GM23338 (cell line): ENCODE results near the gene GNB3. TPM values are rescaled to one million over a fixed set of nuclear protein-coding genes. Genes with fewer than 3 reads are reported as not detected.

Source experiments
- ATAC-seq: fragments of 200-7000 bp; cut with Tn5 transposase; 3 replicates; pipeline ENCODE4 v1.9.1; 2020
- DNase-seq: peaks from one replicate; pipeline ENCODE4 v3.0.0-alpha.2; 2015; ENCODE audit warnings: low spot score
- H2AFZ ChIP-seq: fragments of 200-600 bp; sonication (generic); 2 replicates; pipeline ENCODE4 v1.8.0; 2016; ENCODE audit warnings: antibody characterized with exemption, mild to moderate bottlenecking, moderate library complexity
- H3F3A ChIP-seq: fragments of 200-600 bp; sonication (generic); replicated peaks from 2 replicates; pipeline ENCODE4 v1.8.0; 2017; ENCODE audit warnings: antibody characterized with exemption, mixed run types, low read depth
- H3K27ac ChIP-seq: fragments of 200-600 bp; sonication (generic); 2 replicates; pipeline ENCODE4 v1.6.1; 2016; ENCODE audit warnings: low read depth
- H3K27me3 ChIP-seq: fragments of 200-600 bp; sonication (generic); 2 replicates; pipeline ENCODE4 v1.8.0; 2016; ENCODE audit warnings: mild to moderate bottlenecking, mixed run types, moderate library complexity; ENCODE audit not compliant: insufficient read depth
- H3K36me3 ChIP-seq: fragments of 200-600 bp; sonication (generic); 2 replicates; pipeline ENCODE4 v1.8.0; 2016; ENCODE audit warnings: mild to moderate bottlenecking; ENCODE audit not compliant: insufficient read depth
- H3K4me1 ChIP-seq: fragments of 200-600 bp; sonication (generic); 2 replicates; pipeline ENCODE4 v1.8.0; 2016; ENCODE audit warnings: mild to moderate bottlenecking, moderate library complexity; ENCODE audit not compliant: insufficient read depth
- H3K4me2 ChIP-seq: fragments of 200-600 bp; sonication (generic); 2 replicates; pipeline ENCODE4 v1.7.1; 2017; ENCODE audit warnings: mixed run types
- H3K4me3 ChIP-seq: fragments of 200-600 bp; sonication (generic); 2 replicates; pipeline ENCODE4 v1.6.1; 2016; ENCODE audit warnings: mixed run types
- H3K79me2 ChIP-seq: fragments of 200-600 bp; sonication (generic); replicated peaks from 2 replicates; pipeline ENCODE4 v1.8.0; 2017; ENCODE audit warnings: mild to moderate bottlenecking; ENCODE audit not compliant: insufficient read depth
- H3K9me2 ChIP-seq: fragments of 200-600 bp; sonication (generic); 2 replicates; pipeline ENCODE4 v1.8.0; 2017; ENCODE audit not compliant: insufficient read depth
- H4K20me1 ChIP-seq: fragments of 200-600 bp; sonication (generic); replicated peaks from 2 replicates; pipeline ENCODE4 v1.8.0; 2017; ENCODE audit warnings: mild to moderate bottlenecking; ENCODE audit not compliant: insufficient read depth
- H3K27ac Mint-ChIP-seq: 2 replicates; pipeline ENCODE4 v1.8.0; 2020; ENCODE audit warnings: inconsistent platforms, mild to moderate bottlenecking, moderate library complexity, mixed read lengths
- H3K27me3 Mint-ChIP-seq: 3 replicates; pipeline ENCODE4 v1.8.0; 2022; ENCODE audit warnings: low read depth, mild to moderate bottlenecking, moderate library complexity, mixed read lengths, inconsistent platforms; ENCODE audit not compliant: insufficient read depth, poor library complexity
- H3K36me3 Mint-ChIP-seq: 3 replicates; pipeline ENCODE4 v1.8.0; 2021; ENCODE audit warnings: low read depth, mild to moderate bottlenecking, inconsistent platforms, moderate library complexity, mixed read lengths
- H3K4me1 Mint-ChIP-seq: 3 replicates; pipeline ENCODE4 v1.8.0; 2020; ENCODE audit warnings: mild to moderate bottlenecking, inconsistent platforms, mixed read lengths
- H3K4me3 Mint-ChIP-seq: 3 replicates; pipeline ENCODE4 v1.8.0; 2021; ENCODE audit warnings: moderate library complexity, mild to moderate bottlenecking, inconsistent platforms, mixed read lengths
- H3K9me3 Mint-ChIP-seq: 3 replicates; pipeline ENCODE4 v1.8.0; 2020; ENCODE audit warnings: moderate library complexity, mild to moderate bottlenecking, inconsistent platforms, mixed read lengths
- CREB1 ChIP-seq: fragments of 250-450 bp; sonication (Bioruptor Pico); IDR thresholded peaks from 2 replicates; pipeline ENCODE4 v1.5.0; 2020; ENCODE audit warnings: low read depth, mild to moderate bottlenecking, moderate library complexity
- ETS1 ChIP-seq: IDR thresholded peaks from 2 replicates; pipeline ENCODE4 v1.6.1; 2016; ENCODE audit warnings: antibody characterized with exemption
- EZH2 ChIP-seq: fragments of 200-600 bp; sonication (generic); IDR thresholded peaks from one replicate; pipeline ENCODE4 v1.8.0; 2017; ENCODE audit warnings: antibody characterized with exemption, mild to moderate bottlenecking, low read depth; ENCODE audit not compliant: unreplicated experiment
- EZH2phosphoT487 ChIP-seq: fragments of 200-600 bp; sonication (generic); IDR thresholded peaks from one replicate; pipeline ENCODE4 v1.8.1; 2018; ENCODE audit warnings: antibody characterized with exemption; ENCODE audit not compliant: unreplicated experiment
- NANOG ChIP-seq: IDR thresholded peaks from 2 replicates; pipeline ENCODE4 v1.6.1; 2016; ENCODE audit warnings: antibody characterized with exemption, borderline replicate concordance
- POLR2AphosphoS5 ChIP-seq: IDR thresholded peaks from 2 replicates; pipeline ENCODE4 v1.6.1; 2016; ENCODE audit warnings: antibody characterized with exemption, low read depth
- REST ChIP-seq: IDR thresholded peaks from one replicate; pipeline ENCODE4 v1.6.1; 2018; ENCODE audit warnings: antibody characterized with exemption; ENCODE audit not compliant: unreplicated experiment
- ZNF114 ChIP-seq: fragments of 250-450 bp; sonication (Bioruptor Pico); IDR thresholded peaks from 2 replicates; pipeline ENCODE4 v1.5.0; 2020; ENCODE audit warnings: mild to moderate bottlenecking, moderate library complexity
- ZNF331 ChIP-seq: fragments of 250-450 bp; sonication (Bioruptor Pico); IDR thresholded peaks from 2 replicates; pipeline ENCODE4 v1.5.0; 2020; ENCODE audit warnings: low read depth, mild to moderate bottlenecking, moderate library complexity
- polyA plus RNA-seq: library from polyadenylated mRNA; unstranded; fragments of >200 nt; fragmentation: Nextera tagmentation; extraction: Ambion mirVana; gene quantifications from 2 replicates; pipeline ENCODE4 v1.2.1, GENCODE V29; 2016
- total RNA-seq: library from RNA; depleted of rRNA; stranded (reverse); fragments of >200 nt; shearing (Covaris generic); gene quantifications from 2 replicates; pipeline ENCODE4 v1.2.3, GENCODE V29; 2014

The GNB3 gene
- total and polyA plus RNA-seq, 2 experiments from 2014 or later: 5.4 to 8.2 TPM

GRCh38 chr12:6851921-6852650 is 11.4 kb downstream of the GNB3 start, which contains the start of gene USP5:
TSS of gene USP5 (plus strand) at chr12:6852150. CDS start at chr12:6852180, 30 bp downstream.
- Histone ChIP-seq H3K27me3 (no peaks in the 10 kb centered on the region), H4K20me1 (peaks cover 4% of the 10 kb centered on the region; the same call in 1 of the 2 replicates), H3K4me3 (peak within 1 kb of the TSS; percentile 80), H3K79me2 (peaks cover 41% of the 10 kb centered on the region), H3K4me1 (peaks cover 19% of the 10 kb centered on the region), H2AFZ (peak within 1 kb of the TSS; percentile 69), H3K4me2 (peak within 1 kb of the TSS; percentile 83), H3K27ac (peak within 1 kb of the TSS; percentile 20; the same call in 1 of the 2 replicates), H3K36me3 (peaks cover 31% of the 10 kb centered on the region), H3F3A (peaks cover 14% of the 10 kb centered on the region; the same call in 1 of the 2 replicates), H3K9me2 (no peaks in the 10 kb centered on the region)
- DNase-seq (peak; percentile 100), ATAC-seq (peak; percentile 81)
- Mint-ChIP-seq H3K27ac (peak within 1 kb of the TSS; percentile 99), H3K27me3 (peaks cover 24% of the 10 kb centered on the region), H3K4me3 (peak within 1 kb of the TSS; percentile 95), H3K9me3 (no peaks in the 10 kb centered on the region), H3K36me3 (peaks cover 51% of the 10 kb centered on the region), H3K4me1 (peaks cover 15% of the 10 kb centered on the region)
- TF ChIP-seq ZNF114 (CRISPR knock-in tag) (peak; percentile 98; the same call in 1 of the 2 replicates), ZNF331 (CRISPR knock-in tag) (peak; percentile 58; the same call in 1 of the 2 replicates), REST (no peak), CREB1 (CRISPR knock-in tag) (peak; percentile 83), EZH2 (no peak), POLR2AphosphoS5 (peak; percentile 77), ETS1 (peak; percentile 100), EZH2phosphoT487 (no peak), NANOG (no peak)
